Testis (tissue), 3 donors: ENCODE measurements around the gene ANKRD13D. TPM values are rescaled to one million over a fixed set of nuclear protein-coding genes. Genes with fewer than 3 reads are reported as not detected.

ENCODE experiments used
- DNase-seq: peaks from one replicate; pipeline ENCODE4 v3.0.0-alpha.2; 2019
- H3K27ac ChIP-seq, 2 donors: fragments of 200-600 bp; sonication (generic); one replicate each; pipeline ENCODE4 v1.5.1; 2019
- H3K27me3 ChIP-seq: fragments of 200-600 bp; sonication (generic); one replicate; pipeline ENCODE4 v1.5.1; 2019
- H3K36me3 ChIP-seq: fragments of 200-600 bp; sonication (generic); one replicate; pipeline ENCODE4 v1.5.1; 2017; ENCODE audit warnings: low read depth; ENCODE audit errors: missing control alignments
- H3K4me1 ChIP-seq: fragments of 200-600 bp; sonication (generic); one replicate; pipeline ENCODE4 v1.5.1; 2019
- H3K4me3 ChIP-seq, 2 donors: fragments of 200-600 bp; sonication (generic); one replicate each; pipeline ENCODE4 v1.5.1; 2017 to 2019
- H3K9me3 ChIP-seq: fragments of 200-600 bp; sonication (generic); one replicate; pipeline ENCODE4 v1.5.1; 2017
- CTCF ChIP-seq, 3 experiments: fragments of 450-650 bp in 2 of 3; fragments of 200-600 bp in 1 of 3; sonication (generic) in 1 of 3; IDR thresholded peaks; one replicate each; pipeline ENCODE4 v1.5.1; 2016 to 2019; ENCODE audit warnings: antibody characterized with exemption in 3 of 3, mild to moderate bottlenecking in 2 of 3, moderate library complexity in 1 of 3
- POLR2A ChIP-seq: fragments of 450-650 bp; IDR thresholded peaks from one replicate; pipeline ENCODE4 v1.6.1; 2017; ENCODE audit warnings: antibody characterized with exemption, mild to moderate bottlenecking, moderate library complexity
- WGBS, 2 donors: methylation state at CpG; one replicate each; pipeline ENCODE4 v1.1.5; 2018; 5-methylcytosine and 5-hydroxymethylcytosine counted together
- intact Hi-C: fragments of 100-400 bp; cut with DNase I; formaldehyde crosslinking; loops from one replicate; pipeline ENCODE4 v1.15.1; 2023; ENCODE audit warnings: low total_unique reads
- polyA plus RNA-seq: library from polyadenylated mRNA; stranded (reverse); fragments of 350-450 nt; fragmentation: Illumina TruSeq; extraction: RNeasy Lipid Tissue Mini Kit (QIAGEN cat#74804); gene quantifications from one replicate; pipeline ENCODE4 v1.2.3, GENCODE V29; 2014; ENCODE audit warnings: low read depth, low replicate concordance; ENCODE audit not compliant: insufficient read depth
- total RNA-seq, 2 donors: library from RNA; depleted of rRNA; stranded (reverse); fragments of >200 nt; gene quantifications; one replicate each; pipeline ENCODE4 v1.2.3, GENCODE V29; 2016

Gene ANKRD13D
- total and polyA plus RNA-seq, 3 donors from 2014 or later = 32.8 to 73.3 (median 66.2) TPM

DNA sequence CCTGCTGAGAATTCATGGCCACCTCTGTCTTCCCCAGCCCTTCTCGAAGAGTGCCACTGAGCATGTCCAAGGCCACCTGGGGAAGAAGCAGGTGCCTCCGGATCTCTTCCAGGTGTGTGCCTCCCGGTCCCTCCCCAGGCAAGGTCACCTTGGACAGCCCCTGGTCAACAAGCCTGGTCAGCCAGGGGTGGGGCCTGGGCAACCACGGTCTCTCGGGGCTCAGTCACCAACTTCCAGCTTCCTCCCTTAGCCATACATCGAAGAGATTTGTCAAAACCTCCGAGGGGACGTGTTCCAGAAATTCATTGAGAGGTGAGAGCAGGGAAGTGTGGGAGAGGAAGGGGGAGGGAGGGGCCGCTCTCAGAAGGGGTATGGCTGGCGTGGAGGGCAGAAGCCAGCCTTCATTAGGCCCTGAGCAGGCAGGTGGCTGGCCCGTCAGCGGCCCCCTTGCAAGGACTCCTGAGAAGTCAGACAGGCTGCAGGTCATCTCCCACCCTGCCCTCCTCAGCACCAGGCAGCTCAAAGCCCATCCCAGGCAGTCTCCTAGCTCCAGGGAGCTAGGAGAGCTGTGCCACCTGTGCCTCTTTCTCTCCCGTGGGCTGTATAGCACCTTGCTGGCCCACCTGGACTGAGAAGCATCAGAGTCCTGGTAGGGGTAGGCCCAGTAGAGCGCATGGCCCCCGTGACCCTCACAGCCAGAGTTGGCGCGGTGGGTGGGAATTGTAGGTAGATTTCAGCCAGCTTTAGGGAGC, 9.3 kb upstream of the ANKRD13D start:
- intact Hi-C loops = no loop called here
- WGBS, 2 donors = 84 to 86% methylated on average over 13 to 17 of the region's 17 CpGs
- Histone ChIP-seq H3K4me3 (no peak overlapping the region), H3K9me3 (no peaks in the 10 kb centered on the region), H3K36me3 (no peaks in the 10 kb centered on the region), H3K27ac (no peak overlapping the region), H3K4me1 (peaks cover 35% of the 10 kb centered on the region), H3K27me3 (no peaks in the 10 kb centered on the region)
- TF ChIP-seq CTCF (IDR thresholded peaks at IDR 0.05) (no peak), POLR2A (no peak)
- no peak for DNase-seq

DNA sequence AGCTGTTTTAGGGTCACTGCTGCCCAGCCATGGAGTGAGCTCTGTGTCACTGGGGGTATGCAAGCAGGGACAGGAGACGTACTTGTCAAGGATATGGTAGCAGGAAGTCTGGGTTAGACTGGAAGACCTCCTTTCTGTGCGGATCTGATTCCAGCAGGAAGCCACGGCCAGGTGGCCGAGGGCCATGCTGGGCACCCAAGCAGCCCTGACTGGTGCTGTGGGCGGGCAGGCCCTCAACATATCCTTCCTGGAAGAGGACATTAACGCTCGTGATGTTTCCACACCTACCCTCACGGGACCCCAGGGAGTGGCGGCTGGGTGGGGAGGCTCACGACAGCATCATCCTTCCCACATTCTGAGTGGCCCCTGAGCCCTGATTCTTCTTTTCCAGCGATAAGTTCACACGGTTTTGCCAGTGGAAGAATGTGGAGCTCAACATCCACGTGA, 8.7 kb upstream of the ANKRD13D start:
- no peaks in the 10 kb centered on the region for H3K36me3 ChIP-seq

GRCh38 chr11:67280788-67281551, 8.1 kb upstream of the ANKRD13D start:
- H3K27ac ChIP-seq = no peak overlapping the region
- no peaks in the 10 kb centered on the region for H3K36me3 ChIP-seq
- no peaks in the 10 kb centered on the region for H3K9me3 ChIP-seq
- 91 to 96% methylated on average over 12 to 31 of the region's 31 CpGs for WGBS, 2 donors
- H3K4me1 ChIP-seq = peaks cover 23% of the 10 kb centered on the region
- H3K4me3 ChIP-seq = no peak overlapping the region
- H3K27me3 ChIP-seq = no peaks in the 10 kb centered on the region
- intact Hi-C loops = no loop called here
- no peak for DNase-seq
- TF ChIP-seq CTCF (IDR thresholded peaks at IDR 0.05) (no peak), POLR2A (no peak)

More for the DNA sequence above, 8.7 kb upstream of the ANKRD13D start:
- Histone ChIP-seq H3K4me3 (no peak overlapping the region), H3K9me3 (no peaks in the 10 kb centered on the region), H3K27me3 (no peaks in the 10 kb centered on the region), H3K4me1 (peaks cover 29% of the 10 kb centered on the region), H3K27ac (no peak overlapping the region)
- no peak for TF ChIP-seq CTCF (IDR thresholded peaks at IDR 0.05)
- no peak for TF ChIP-seq POLR2A
- no peak for DNase-seq
- intact Hi-C loops = no loop called here
- WGBS, 2 donors = 72 to 81% methylated on average over 9 to 13 of the region's 13 CpGs

DNA sequence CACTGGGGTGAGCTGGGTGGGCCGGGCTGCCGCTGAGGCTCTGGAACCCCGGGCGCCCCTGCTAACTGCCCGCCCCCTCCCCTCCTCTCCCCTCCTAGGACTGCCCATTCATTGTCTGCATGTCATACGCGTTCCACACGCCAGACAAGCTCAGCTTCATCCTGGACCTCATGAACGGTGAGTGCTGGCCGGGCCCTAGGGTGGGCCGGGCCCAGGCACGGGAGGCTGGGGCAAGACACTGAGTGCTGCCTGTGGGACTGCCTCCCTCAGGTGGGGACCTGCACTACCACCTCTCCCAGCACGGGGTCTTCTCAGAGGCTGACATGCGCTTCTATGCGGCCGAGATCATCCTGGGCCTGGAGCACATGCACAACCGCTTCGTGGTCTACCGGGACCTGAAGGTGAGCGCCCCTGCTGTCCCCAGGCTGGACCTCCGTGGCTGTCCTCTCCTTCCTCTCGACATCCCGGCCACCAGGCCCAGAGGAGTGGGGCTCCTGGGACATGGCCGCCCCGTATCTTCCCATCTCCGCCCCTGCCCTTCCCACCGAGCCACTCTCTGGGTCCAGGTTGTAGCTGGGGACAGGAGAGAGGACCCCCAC, 7.5 kb upstream of the ANKRD13D start:
- H3K36me3 ChIP-seq = no peaks in the 10 kb centered on the region
- TF ChIP-seq POLR2A (no peak), CTCF (IDR thresholded peaks at IDR 0.05) (no peak)
- DNase-seq = no peak
- H3K27ac ChIP-seq = no peak overlapping the region
- no peaks in the 10 kb centered on the region for H3K9me3 ChIP-seq
- WGBS, 2 donors = 93 to 95% methylated on average over 20 to 27 of the region's 27 CpGs
- H3K4me3 ChIP-seq = no peak overlapping the region
- intact Hi-C loops = no loop called here
- no peaks in the 10 kb centered on the region for H3K27me3 ChIP-seq
- peaks cover 17% of the 10 kb centered on the region for H3K4me1 ChIP-seq
